H9 (cell line): ENCODE measurements around the gene CALHM4. TPM values are rescaled to one million over a fixed set of nuclear protein-coding genes. Genes with fewer than 3 reads are reported as not detected.

ENCODE experiments used
- DNase-seq: peaks from one replicate; pipeline ENCODE4 v3.0.0-alpha.2; 2017
- H2AFZ ChIP-seq: one replicate; pipeline ENCODE4 v1.6.1; 2013; ENCODE audit warnings: mild to moderate bottlenecking, low read length, control low read depth, moderate library complexity
- H2AK5ac ChIP-seq: 2 replicates; pipeline ENCODE4 v1.6.1; 2013; ENCODE audit warnings: low read length, control low read depth, mixed read lengths; ENCODE audit not compliant: insufficient read length
- H2BK120ac ChIP-seq: one replicate; pipeline ENCODE4 v1.6.1; 2013; ENCODE audit warnings: low read depth, mild to moderate bottlenecking, low read length, control low read depth, inconsistent platforms; ENCODE audit not compliant: poor library complexity, severe bottlenecking
- H2BK12ac ChIP-seq: 2 replicates; pipeline ENCODE4 v1.6.1; 2013; ENCODE audit warnings: low read length, control low read depth, mixed read lengths, low read depth; ENCODE audit not compliant: insufficient read length
- H2BK15ac ChIP-seq: 2 replicates; pipeline ENCODE4 v1.6.1; 2013; ENCODE audit warnings: low read depth, low read length, control low read depth
- H2BK20ac ChIP-seq: one replicate; pipeline ENCODE4 v1.6.1; 2013; ENCODE audit warnings: low read depth, mild to moderate bottlenecking, low read length, control low read depth, inconsistent platforms; ENCODE audit not compliant: poor library complexity, severe bottlenecking
- H2BK5ac ChIP-seq: 2 replicates; pipeline ENCODE4 v1.6.1; 2013; ENCODE audit warnings: low read length, control low read depth, mixed read lengths; ENCODE audit not compliant: insufficient read length
- H3K14ac ChIP-seq: 2 replicates; pipeline ENCODE4 v1.6.1; 2013; ENCODE audit warnings: low read length, control low read depth; ENCODE audit not compliant: insufficient read depth
- H3K18ac ChIP-seq: 2 replicates; pipeline ENCODE4 v1.6.1; 2013; ENCODE audit warnings: low read depth, mild to moderate bottlenecking, mixed read lengths, low read length, control low read depth; ENCODE audit not compliant: insufficient read length
- H3K23ac ChIP-seq: 2 replicates; pipeline ENCODE4 v1.6.1; 2013; ENCODE audit warnings: low read length, control low read depth, mixed read lengths, low read depth; ENCODE audit not compliant: insufficient read length
- H3K23me2 ChIP-seq: 2 replicates; pipeline ENCODE4 v1.6.1; 2013; ENCODE audit warnings: low read depth, mild to moderate bottlenecking, mixed read lengths, low read length, control low read depth; ENCODE audit not compliant: insufficient read length, poor library complexity, severe bottlenecking
- H3K27ac ChIP-seq: 2 replicates; pipeline ENCODE4 v1.5.1; 2013; ENCODE audit warnings: low read length, control low read depth, mixed read lengths, low read depth; ENCODE audit not compliant: insufficient read length
- H3K27me3 ChIP-seq: 2 replicates; pipeline ENCODE4 v1.6.1; 2013; ENCODE audit warnings: low read length, control low read depth, inconsistent platforms; ENCODE audit not compliant: insufficient read depth
- H3K4ac ChIP-seq: 2 replicates; pipeline ENCODE4 v1.6.1; 2013; ENCODE audit warnings: low read depth, mild to moderate bottlenecking, control low read depth, inconsistent platforms, low read length, moderate library complexity
- H3K4me1 ChIP-seq: 2 replicates; pipeline ENCODE4 v1.6.1; 2013; ENCODE audit warnings: low read length, control low read depth, inconsistent platforms; ENCODE audit not compliant: insufficient read depth
- H3K4me2 ChIP-seq: 2 replicates; pipeline ENCODE4 v1.6.1; 2013; ENCODE audit warnings: low read length, control low read depth, mixed read lengths; ENCODE audit not compliant: insufficient read length, insufficient read depth
- H3K56ac ChIP-seq: 2 replicates; pipeline ENCODE4 v1.6.1; 2013; ENCODE audit warnings: low read depth, mild to moderate bottlenecking, mixed read lengths, low read length, control low read depth; ENCODE audit not compliant: insufficient read length
- H3K79me1 ChIP-seq: 2 replicates; pipeline ENCODE4 v1.6.1; 2013; ENCODE audit warnings: low read depth, mild to moderate bottlenecking, moderate library complexity, low read length, control low read depth, inconsistent platforms; ENCODE audit not compliant: insufficient read depth, poor library complexity, severe bottlenecking
- H3K79me2 ChIP-seq: 2 replicates; pipeline ENCODE4 v1.6.1; 2013; ENCODE audit warnings: low read length, control low read depth, inconsistent platforms; ENCODE audit not compliant: insufficient read depth
- H3K9ac ChIP-seq: 2 replicates; pipeline ENCODE4 v1.6.1; 2013; ENCODE audit warnings: low read length, control low read depth, mixed read lengths; ENCODE audit not compliant: insufficient read length; ENCODE audit errors: extremely low read depth
- H3K9me3 ChIP-seq: one replicate; pipeline ENCODE4 v1.6.1; 2013; ENCODE audit warnings: low read depth, low read length, inconsistent platforms; ENCODE audit not compliant: control insufficient read depth
- H3T11ph ChIP-seq: one replicate; pipeline ENCODE4 v1.6.1; 2013; ENCODE audit warnings: mild to moderate bottlenecking, low read length, control low read depth, inconsistent platforms
- H4K20me1 ChIP-seq: one replicate; pipeline ENCODE4 v1.6.1; 2013; ENCODE audit not compliant: control insufficient read depth, insufficient read length, insufficient read depth
- H4K5ac ChIP-seq: 2 replicates; pipeline ENCODE4 v1.6.1; 2013; ENCODE audit warnings: low read depth, mild to moderate bottlenecking, mixed read lengths, low read length, control low read depth; ENCODE audit not compliant: insufficient read length
- H4K8ac ChIP-seq: replicated peaks from 2 replicates; pipeline ENCODE4 v1.6.1; 2013; ENCODE audit warnings: low read length, control low read depth, mixed read lengths, low read depth; ENCODE audit not compliant: insufficient read length
- H4K91ac ChIP-seq: 2 replicates; pipeline ENCODE4 v1.6.1; 2013; ENCODE audit warnings: low read depth, mild to moderate bottlenecking, moderate library complexity, mixed read lengths, low read length, control low read depth; ENCODE audit not compliant: insufficient read length
- H3K27ac Mint-ChIP-seq, 3 experiments: 2 replicates in 2 of 3; 3 replicates in 1 of 3; pipeline ENCODE4 v1.8.0; 2020 to 2021; ENCODE audit warnings: mixed read lengths in 3 of 3, mild to moderate bottlenecking in 1 of 3, moderate library complexity in 1 of 3
- H3K27me3 Mint-ChIP-seq: 2 replicates; pipeline ENCODE4 v1.8.0; 2021; ENCODE audit warnings: low read depth, mild to moderate bottlenecking, moderate library complexity, mixed read lengths
- H3K36me3 Mint-ChIP-seq, 3 experiments: 2 replicates in 2 of 3; 3 replicates in 1 of 3; pipeline ENCODE4 v1.8.0; 2020 to 2021; ENCODE audit warnings: low read depth in 3 of 3, mixed read lengths in 3 of 3; ENCODE audit not compliant: insufficient read depth in 1 of 3
- H3K4me1 Mint-ChIP-seq, 2 experiments: 2 replicates each; pipeline ENCODE4 v1.8.0; 2020; ENCODE audit warnings: mixed read lengths in 2 of 2
- H3K4me3 Mint-ChIP-seq, 2 experiments: 2 replicates in 1 of 2; 3 replicates in 1 of 2; pipeline ENCODE4 v1.8.0; 2020 to 2021; ENCODE audit warnings: mild to moderate bottlenecking in 2 of 2, mixed read lengths in 2 of 2, moderate library complexity in 1 of 2
- H3K9me3 Mint-ChIP-seq, 2 experiments: 2 replicates in 1 of 2; 3 replicates in 1 of 2; pipeline ENCODE4 v1.8.0; 2020; ENCODE audit warnings: mild to moderate bottlenecking in 2 of 2, mixed read lengths in 2 of 2, moderate library complexity in 1 of 2
- CTCF ChIP-seq: fragments of 200-600 bp; sonication (generic); conservative IDR thresholded peaks from 3 replicates; pipeline ENCODE4 v1.8.0; 2021; ENCODE audit warnings: antibody characterized with exemption, mild to moderate bottlenecking
- WGBS: extraction: QIAGEN DNeasy Blood & Tissue Kit; methylation state at CpG from one replicate; pipeline ENCODE4 v1.1.7; 2013; ENCODE audit warnings: missing lambda C conversion rate, low lambda C conversion rate, mixed read lengths; ENCODE audit not compliant: insufficient read length; ENCODE audit errors: extremely low coverage; 5-methylcytosine and 5-hydroxymethylcytosine counted together
- total RNA-seq: library from RNA; stranded (reverse); gene quantifications from 2 replicates; pipeline ENCODE4 v1.2.1, GENCODE V29; 2021

CALHM4 gene
- total RNA-seq, 1 experiment from 2014 or later, result not detected

- H3K9ac ChIP-seq, result no peak overlapping the region
- H3K79me1 ChIP-seq, result no peaks in the 10 kb centered on the region
- no peak for TF ChIP-seq CTCF
- Mint-ChIP-seq H3K36me3 (no peaks in the 10 kb centered on the region), H3K27ac (no peak overlapping the region), H3K4me1 (peaks cover 3% of the 10 kb centered on the region in 2 experiments; a peak in 2 of 4 replicates), H3K4me3 (no peak overlapping the region), H3K9me3 (no peaks in the 10 kb centered on the region), H3K27me3 (peaks cover 2% of the 10 kb centered on the region)
- no peak overlapping the region for H3K4ac ChIP-seq
- no peak overlapping the region for H3K56ac ChIP-seq
- no peak overlapping the region for H3T11ph ChIP-seq
- H2AFZ ChIP-seq, result no peak overlapping the region
- H2BK5ac ChIP-seq, result no peak overlapping the region
- no peak overlapping the region for H2BK12ac ChIP-seq
- H4K5ac ChIP-seq, result no peak overlapping the region
- H3K79me2 ChIP-seq, result no peaks in the 10 kb centered on the region
- no peak for DNase-seq
- H2BK120ac ChIP-seq, result no peak overlapping the region
- H4K91ac ChIP-seq, result no peak overlapping the region
- H4K8ac ChIP-seq, result no peak overlapping the region
- no peak overlapping the region for H3K18ac ChIP-seq
- no peak overlapping the region for H2BK20ac ChIP-seq
- no peaks in the 10 kb centered on the region for H3K9me3 ChIP-seq
- no peaks in the 10 kb centered on the region for H3K4me1 ChIP-seq
- no peaks in the 10 kb centered on the region for H4K20me1 ChIP-seq
- H3K4me2 ChIP-seq, result no peak overlapping the region
- H3K14ac ChIP-seq, result no peak overlapping the region
- no peaks in the 10 kb centered on the region for H3K27me3 ChIP-seq
- no peak overlapping the region for H3K23ac ChIP-seq
- H3K27ac ChIP-seq, result no peak overlapping the region
- no CpG with 5 or more reads among the region's 2 CpGs for WGBS
- no peak overlapping the region for H2BK15ac ChIP-seq
- no peaks in the 10 kb centered on the region for H3K23me2 ChIP-seq
- no peak overlapping the region for H2AK5ac ChIP-seq
These were observed 6.6 kb downstream of the CALHM4 start for GRCh38 chr6:116560130-116560529.
